Measurements from ENCODE around the gene IFNLR1.

GRCh38 chr1:24193046-24193445 is 6.0 kb upstream of the IFNLR1 start:
- TF ChIP-seq GATA2 (IDR thresholded peaks at IDR 0.05; ENCODE audit: low read depth, low read length) (no peak), GATA3 (IDR thresholded peaks at IDR 0.05; ENCODE audit: low read depth, low read length) (no peak)

All from SH-SY5Y (cell line).